Right cardiac atrium (tissue), 5 donors: Measurements from ENCODE around the gene NAALADL1. TPM values are rescaled to one million over a fixed set of nuclear protein-coding genes. Genes with fewer than 3 reads are reported as not detected.

Experiments
- ATAC-seq, 2 donors: fragments of 200-7000 bp; cut with Tn5 transposase; one replicate each; pipeline versions ENCODE4 v1.8.0 to v1.9.1; 2020; ENCODE audit warnings: moderate library complexity in 2 of 2, mild to moderate bottlenecking in 1 of 2
- DNase-seq, 3 donors: peaks; one replicate each; pipeline ENCODE4 v3.0.0-alpha.2; 2020
- H3K27ac ChIP-seq: one replicate; pipeline ENCODE4 v1.5.1; 2013; ENCODE audit warnings: mild to moderate bottlenecking, low read length, control low read depth, moderate library complexity
- H3K27me3 ChIP-seq: one replicate; pipeline ENCODE4 v1.6.1; 2013; ENCODE audit not compliant: control insufficient read depth, insufficient read depth
- H3K4me1 ChIP-seq: one replicate; pipeline ENCODE4 v1.6.1; 2013; ENCODE audit warnings: low read length; ENCODE audit not compliant: control insufficient read depth, insufficient read depth
- H3K4me3 ChIP-seq: one replicate; pipeline ENCODE4 v1.5.1; 2013; ENCODE audit warnings: low read length, control low read depth
- H3K9me3 ChIP-seq: one replicate; pipeline ENCODE4 v1.6.1; 2013; ENCODE audit warnings: low read length; ENCODE audit not compliant: control insufficient read depth
- WGBS: extraction: QIAGEN DNeasy Blood & Tissue Kit; methylation state at CpG from one replicate; pipeline ENCODE4 v1.1.7; 2013; 5-methylcytosine and 5-hydroxymethylcytosine counted together
- intact Hi-C, 4 donors: fragments of 100-400 bp; cut with DNase I; formaldehyde crosslinking; loops; one replicate each; pipeline versions ENCODE4 v1.11.0 to v1.14.0; 2022 to 2023
- long read RNA-seq, 4 donors: library from polyadenylated mRNA; unstranded; transcript quantifications; one replicate each; pipeline ENCODE4 v2.0.0, GENCODE V29; 2020 to 2021
- polyA plus RNA-seq: library from polyadenylated mRNA; stranded (reverse); fragments of 200-250 nt; gene quantifications from one replicate; pipeline ENCODE4 v1.2.3, GENCODE V29; 2013
- total RNA-seq, 4 donors: library from RNA; stranded (reverse); fragmentation: NEBNext Ultra II Directional; extraction: Animal tissue kit (Norgen Biotek cat#: 25700); gene quantifications; one replicate each; pipeline ENCODE4 v1.2.1, GENCODE V29; 2021
- donor health status: healthy with polysubstance abuse.
- donor health status: DM: no; HTN: yes; CAD: no.
- donor health status: DM: no; HTN: no; CAD: no.
- donor health status: DM: no; HTN: yes; CAD: no; lungs with severe emphysema.
- donor health status: DM: yes; HTN: yes; CAD: no.

The NAALADL1 gene, protein sequence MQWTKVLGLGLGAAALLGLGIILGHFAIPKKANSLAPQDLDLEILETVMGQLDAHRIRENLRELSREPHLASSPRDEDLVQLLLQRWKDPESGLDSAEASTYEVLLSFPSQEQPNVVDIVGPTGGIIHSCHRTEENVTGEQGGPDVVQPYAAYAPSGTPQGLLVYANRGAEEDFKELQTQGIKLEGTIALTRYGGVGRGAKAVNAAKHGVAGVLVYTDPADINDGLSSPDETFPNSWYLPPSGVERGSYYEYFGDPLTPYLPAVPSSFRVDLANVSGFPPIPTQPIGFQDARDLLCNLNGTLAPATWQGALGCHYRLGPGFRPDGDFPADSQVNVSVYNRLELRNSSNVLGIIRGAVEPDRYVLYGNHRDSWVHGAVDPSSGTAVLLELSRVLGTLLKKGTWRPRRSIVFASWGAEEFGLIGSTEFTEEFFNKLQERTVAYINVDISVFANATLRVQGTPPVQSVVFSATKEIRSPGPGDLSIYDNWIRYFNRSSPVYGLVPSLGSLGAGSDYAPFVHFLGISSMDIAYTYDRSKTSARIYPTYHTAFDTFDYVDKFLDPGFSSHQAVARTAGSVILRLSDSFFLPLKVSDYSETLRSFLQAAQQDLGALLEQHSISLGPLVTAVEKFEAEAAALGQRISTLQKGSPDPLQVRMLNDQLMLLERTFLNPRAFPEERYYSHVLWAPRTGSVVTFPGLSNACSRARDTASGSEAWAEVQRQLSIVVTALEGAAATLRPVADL
- total RNA-seq: 1 to 10 TPM; 8.1 to 9.8 (median 8.8) TPM
- 7.1 TPM for polyA plus RNA-seq
- long read RNA-seq, donor 1, partial matches to known transcripts: 1 of 4 reads
- long read RNA-seq, donor 1, other reads (novel, unspliced or antisense): 1 of 4 reads
- long read RNA-seq, donor 2, partial matches to known transcripts: 0 of 2 reads
- long read RNA-seq, donor 2, other reads (novel, unspliced or antisense): 1 of 2 reads
- long read RNA-seq, donor 3, partial matches to known transcripts: 5 of 12 reads
- long read RNA-seq, donor 3, other reads (novel, unspliced or antisense): 1 of 12 reads
- long read RNA-seq, donor 4, partial matches to known transcripts: 0 of 5 reads
- long read RNA-seq, donor 4, other reads (novel, unspliced or antisense): 2 of 5 reads

DNA sequence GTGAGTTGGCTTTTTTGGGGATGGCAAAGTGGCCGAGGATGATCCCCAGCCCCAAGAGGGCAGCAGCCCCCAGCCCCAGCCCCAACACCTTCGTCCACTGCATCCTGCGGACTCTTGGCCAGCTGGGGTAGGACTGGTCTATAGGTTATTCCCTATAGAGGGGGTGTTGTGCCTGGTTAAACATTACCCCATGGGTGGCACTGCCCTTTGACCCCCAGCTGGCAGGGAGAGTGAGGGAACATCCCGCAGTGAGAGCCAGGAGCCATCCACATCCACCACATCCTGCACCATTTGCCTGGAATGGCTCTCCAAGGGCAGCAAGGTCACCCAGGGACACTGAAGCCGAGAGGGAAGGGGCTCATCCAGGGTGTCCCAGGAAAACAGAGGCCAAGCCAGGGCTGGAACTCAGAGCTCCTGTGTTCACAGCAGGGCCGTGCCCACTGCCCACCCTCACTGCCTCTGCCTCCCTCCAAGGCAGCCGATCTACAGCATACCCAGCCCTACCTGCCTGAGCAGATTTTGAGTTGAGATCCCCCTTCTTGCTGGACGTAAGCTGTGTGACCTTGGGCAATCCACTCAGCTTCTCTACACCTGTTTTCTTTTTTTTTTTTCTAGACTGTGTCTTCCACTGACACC is at the start of gene NAALADL1:
TSS of gene NAALADL1 (minus strand) at position 135 of the 636 bp plus-strand sequence. CDS start at position 103, 32 bp downstream.
- Histone ChIP-seq H3K27ac (no peak within 1 kb of the TSS), H3K4me3 (no peak within 1 kb of the TSS), H3K27me3 (no peaks in the 10 kb centered on the region), H3K9me3 (no peaks in the 10 kb centered on the region), H3K4me1 (no peaks in the 10 kb centered on the region)
- DNase-seq (peak in 1 of 3 donors; percentile 16), ATAC-seq (no peak)
- 77% methylated on average over 8 of the region's 8 CpGs for WGBS
- intact Hi-C loops: no loop called here

DNA sequence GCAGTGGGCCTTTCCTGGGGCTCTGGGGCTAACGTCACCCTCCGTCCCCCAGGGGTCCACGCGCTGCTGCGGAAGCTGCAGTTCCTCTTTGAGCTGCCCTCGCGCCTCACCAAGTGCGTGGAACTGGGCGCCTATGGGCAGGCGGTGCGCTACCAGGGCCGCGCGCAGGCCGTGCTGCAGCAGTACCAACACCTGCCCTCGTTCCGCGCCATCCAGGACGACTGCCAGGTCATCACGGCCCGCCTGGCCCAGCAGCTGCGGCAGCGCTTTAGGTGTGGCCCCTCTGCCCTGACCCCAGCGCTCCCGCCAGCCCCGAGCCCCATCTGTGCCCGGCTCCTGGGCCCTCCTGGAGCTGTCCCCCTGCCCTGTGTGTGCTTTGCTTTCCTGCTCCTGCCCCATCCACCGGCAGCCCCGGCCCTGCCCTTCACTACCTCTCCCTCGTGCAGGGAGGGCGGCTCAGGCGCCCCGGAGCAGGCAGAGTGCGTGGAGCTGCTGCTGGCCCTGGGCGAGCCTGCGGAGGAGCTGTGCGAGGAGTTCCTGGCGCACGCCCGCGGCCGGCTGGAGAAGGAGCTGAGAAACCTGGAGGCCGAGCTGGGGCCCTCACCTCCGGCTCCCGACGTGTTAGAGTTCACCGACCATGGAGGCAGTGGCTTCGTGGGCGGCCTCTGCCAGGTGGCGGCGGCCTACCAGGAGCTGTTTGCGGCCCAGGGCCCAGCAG is 49.6 kb upstream of the NAALADL1 start:
- DNase-seq (peak in 2 of 3 donors; percentile 61 to 62), ATAC-seq (no peak)
- no peak overlapping the region for H3K4me3 ChIP-seq
- peaks cover 2% of the 10 kb centered on the region for H3K4me1 ChIP-seq
- no peak overlapping the region for H3K27ac ChIP-seq
- 95% methylated on average over 52 of the region's 52 CpGs for WGBS
- H3K9me3 ChIP-seq: no peaks in the 10 kb centered on the region
- intact Hi-C loops: no loop called here
- H3K27me3 ChIP-seq: no peaks in the 10 kb centered on the region

DNA sequence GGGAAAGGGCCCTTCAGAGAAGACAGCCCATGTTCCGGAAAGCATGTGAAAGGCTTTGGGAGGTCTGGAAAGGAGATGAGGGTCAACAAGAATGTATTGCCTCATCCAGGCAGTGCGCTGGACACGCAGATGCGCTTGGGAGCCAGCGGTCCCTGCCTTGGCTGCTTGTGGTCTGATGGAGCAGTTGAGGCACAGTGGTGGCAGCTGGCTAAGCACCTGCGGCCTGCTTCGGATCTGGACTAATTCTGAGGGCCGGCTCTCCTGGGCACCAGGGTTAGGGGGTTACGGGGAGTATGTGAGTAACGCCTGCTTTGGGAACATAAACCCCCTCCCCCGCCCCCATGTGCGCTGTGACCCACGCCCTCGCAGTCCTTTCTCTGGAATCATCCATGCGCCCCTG is 48.7 kb upstream of the NAALADL1 start:
- Histone ChIP-seq H3K9me3 (no peaks in the 10 kb centered on the region), H3K4me1 (peaks cover 7% of the 10 kb centered on the region), H3K4me3 (no peak overlapping the region), H3K27me3 (no peaks in the 10 kb centered on the region), H3K27ac (no peak overlapping the region)
- DNase-seq (peak in 1 of 3 donors; percentile 33), ATAC-seq (no peak)
- 94% methylated on average over 15 of the region's 15 CpGs for WGBS
- intact Hi-C loops: no loop called here

DNA sequence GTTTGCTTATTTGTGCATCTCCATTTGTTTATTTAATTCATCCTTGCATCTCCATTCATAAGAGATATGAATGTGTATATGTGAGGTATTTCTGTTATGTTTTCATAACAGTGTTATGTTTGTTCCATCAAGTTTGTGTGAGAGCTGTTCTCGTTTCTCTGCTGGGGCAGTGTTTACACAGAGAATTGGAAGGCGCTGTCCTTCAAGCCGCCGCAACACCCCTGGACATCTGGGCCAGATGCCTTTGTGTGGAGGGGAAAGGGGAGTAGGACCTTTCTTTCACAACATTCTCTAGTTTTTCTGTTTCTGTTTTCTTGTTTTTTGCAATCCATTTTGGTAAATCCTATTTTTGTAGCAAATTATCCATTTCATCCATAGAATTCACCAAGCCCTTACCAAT is 46.3 kb upstream of the NAALADL1 start:
- 67% methylated on average over 4 of the region's 4 CpGs for WGBS
- no peak for ATAC-seq
- DNase-seq: peak in 1 of 3 donors; percentile 65
- intact Hi-C loops: no loop called here
- H3K27ac ChIP-seq: peak overlapping the region; percentile 65
- no peaks in the 10 kb centered on the region for H3K27me3 ChIP-seq
- H3K4me3 ChIP-seq: no peak overlapping the region
- H3K4me1 ChIP-seq: peaks cover 9% of the 10 kb centered on the region
- H3K9me3 ChIP-seq: no peaks in the 10 kb centered on the region

DNA sequence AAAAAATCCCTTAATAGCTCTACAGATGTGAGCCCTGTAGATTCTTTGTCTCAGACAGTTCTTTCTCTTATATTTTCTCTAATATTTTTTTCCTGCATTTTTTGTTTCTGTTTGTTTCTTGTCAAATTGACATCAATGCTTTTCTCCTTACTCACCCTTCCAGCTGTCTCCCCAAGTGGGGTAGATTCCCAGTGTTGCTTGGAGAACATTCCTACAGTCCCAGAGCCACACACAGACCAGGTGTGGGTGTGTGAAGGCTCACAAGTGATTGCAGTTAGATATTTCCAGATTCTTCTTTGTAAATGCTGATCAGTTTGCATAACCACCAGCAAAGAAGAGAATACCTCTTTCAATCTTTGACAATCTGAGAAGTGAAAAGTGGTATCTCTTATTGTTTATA is 45.1 kb upstream of the NAALADL1 start:
- peak overlapping the region; percentile 76 for H3K27ac ChIP-seq
- H3K27me3 ChIP-seq: no peaks in the 10 kb centered on the region
- H3K4me1 ChIP-seq: peaks cover 9% of the 10 kb centered on the region
- ATAC-seq (no peak), DNase-seq (no peak)
- intact Hi-C loops: no loop called here
- H3K4me3 ChIP-seq: no peak overlapping the region
- H3K9me3 ChIP-seq: no peaks in the 10 kb centered on the region

DNA sequence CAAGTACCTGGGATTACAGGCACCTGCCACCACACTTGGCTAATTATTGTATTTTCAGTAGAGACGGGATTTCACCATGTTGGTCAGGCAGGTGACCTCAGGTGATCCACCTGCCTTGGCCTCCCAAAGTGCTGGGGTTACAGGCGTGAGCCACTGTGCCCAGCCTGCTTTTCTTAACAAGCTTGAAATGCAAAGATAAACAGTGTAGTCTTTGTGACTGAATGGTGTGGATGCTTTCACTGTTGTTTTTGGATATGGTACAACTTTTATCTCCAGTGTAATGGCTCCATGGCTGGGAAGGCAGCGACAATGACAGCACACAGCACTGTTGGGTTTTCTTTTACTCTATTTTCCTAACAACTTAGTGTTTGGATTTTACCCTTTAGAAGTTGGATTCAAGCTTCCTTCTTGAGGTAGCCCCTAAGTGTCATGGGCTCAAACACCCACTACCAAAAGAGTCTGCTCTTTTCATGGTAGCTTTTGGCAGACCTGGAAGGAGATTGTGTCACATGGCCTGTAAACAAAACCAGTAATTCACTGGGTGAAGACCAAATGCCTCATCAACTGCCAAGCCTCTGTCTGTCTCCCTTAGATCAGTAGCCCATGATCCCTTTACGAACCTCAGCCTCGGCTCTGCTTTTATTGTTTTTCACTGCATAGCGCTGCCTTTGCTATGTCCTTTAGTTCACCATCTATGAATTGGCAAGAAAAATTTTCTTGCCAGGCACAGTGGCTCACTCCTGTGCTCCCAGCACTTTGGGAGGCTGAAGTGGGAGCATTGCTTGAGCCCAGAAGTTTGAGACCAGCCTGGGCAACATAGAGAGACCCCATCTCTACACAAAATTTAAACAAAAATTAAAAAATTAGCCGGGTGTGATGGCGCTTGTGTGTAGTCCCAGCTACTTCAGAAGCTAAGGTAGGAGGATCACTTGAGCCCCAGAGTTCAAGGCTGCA is 44.1 kb upstream of the NAALADL1 start:
- DNase-seq: peak in 1 of 3 donors; percentile 62
- Histone ChIP-seq H3K9me3 (no peaks in the 10 kb centered on the region), H3K4me1 (peaks cover 9% of the 10 kb centered on the region), H3K27ac (peak overlapping the region; percentile 88), H3K27me3 (no peaks in the 10 kb centered on the region), H3K4me3 (no peak overlapping the region)
- intact Hi-C loops: no loop called here
- WGBS: 57% methylated on average over 8 of the region's 8 CpGs
- peak; percentile 78 to 83 for ATAC-seq

DNA sequence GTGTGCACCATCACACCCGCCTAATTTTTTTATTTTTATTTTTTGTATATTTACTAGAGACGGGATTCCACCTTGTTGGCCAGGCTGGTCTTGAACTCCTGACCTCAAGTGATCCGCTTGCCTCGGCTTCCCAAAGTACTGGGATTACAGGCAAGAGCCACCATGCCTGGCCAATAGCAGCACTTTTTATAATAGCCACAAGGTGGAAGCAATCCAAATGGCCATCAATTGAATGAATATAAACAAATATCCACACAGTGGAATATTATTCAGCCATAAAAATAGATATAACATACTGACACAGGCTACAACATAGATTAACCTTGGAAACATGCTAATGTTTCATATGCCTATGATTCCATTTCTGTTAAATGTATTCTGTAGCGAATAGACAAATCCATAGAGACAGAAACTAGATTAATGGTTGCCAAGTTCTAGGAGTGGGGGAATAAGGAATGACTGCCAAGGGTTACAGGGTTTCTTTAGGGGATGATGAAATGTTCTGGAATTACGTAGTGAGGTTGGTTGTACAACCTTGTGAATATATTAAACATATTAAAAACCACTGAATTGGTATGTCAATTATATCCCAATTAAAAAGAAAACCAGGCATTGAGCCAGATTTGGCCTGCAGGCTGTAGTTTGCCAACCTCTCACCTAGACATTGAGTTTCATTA is 42.5 kb upstream of the NAALADL1 start:
- Histone ChIP-seq H3K9me3 (no peaks in the 10 kb centered on the region), H3K27ac (no peak overlapping the region), H3K4me1 (peaks cover 9% of the 10 kb centered on the region), H3K4me3 (no peak overlapping the region), H3K27me3 (no peaks in the 10 kb centered on the region)
- WGBS: 73% methylated on average over 6 of the region's 6 CpGs
- no peak for DNase-seq
- intact Hi-C loops: no loop called here
- no peak for ATAC-seq

DNA sequence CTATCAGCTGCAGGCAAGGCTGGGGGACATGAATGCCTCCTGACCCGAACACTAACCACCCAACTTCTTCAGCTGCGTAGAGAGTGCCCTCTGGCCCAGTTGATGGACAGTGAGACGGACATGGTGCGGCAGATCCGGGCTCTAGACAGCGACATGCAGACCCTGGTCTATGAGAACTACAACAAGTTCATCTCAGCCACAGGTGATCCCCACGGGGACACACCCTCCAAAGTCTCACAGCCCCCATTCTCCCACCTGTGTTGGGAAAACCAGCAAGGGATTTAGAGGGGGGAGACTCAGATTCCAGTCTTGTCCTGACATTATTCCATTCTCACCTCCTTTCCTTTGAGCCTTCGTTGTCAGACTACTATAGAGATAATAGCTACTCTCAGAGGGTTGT is 38.6 kb upstream of the NAALADL1 start:
- DNase-seq (no peak), ATAC-seq (no peak)
- 35% methylated on average over 8 of the region's 8 CpGs for WGBS
- peak overlapping the region; percentile 92 for H3K27ac ChIP-seq
- no peaks in the 10 kb centered on the region for H3K27me3 ChIP-seq
- H3K4me1 ChIP-seq: peaks cover 2% of the 10 kb centered on the region
- H3K4me3 ChIP-seq: peak overlapping the region; percentile 91
- H3K9me3 ChIP-seq: no peaks in the 10 kb centered on the region
- intact Hi-C loops: no loop called here
